ENCODE data around the gene SDHB.

DNA sequence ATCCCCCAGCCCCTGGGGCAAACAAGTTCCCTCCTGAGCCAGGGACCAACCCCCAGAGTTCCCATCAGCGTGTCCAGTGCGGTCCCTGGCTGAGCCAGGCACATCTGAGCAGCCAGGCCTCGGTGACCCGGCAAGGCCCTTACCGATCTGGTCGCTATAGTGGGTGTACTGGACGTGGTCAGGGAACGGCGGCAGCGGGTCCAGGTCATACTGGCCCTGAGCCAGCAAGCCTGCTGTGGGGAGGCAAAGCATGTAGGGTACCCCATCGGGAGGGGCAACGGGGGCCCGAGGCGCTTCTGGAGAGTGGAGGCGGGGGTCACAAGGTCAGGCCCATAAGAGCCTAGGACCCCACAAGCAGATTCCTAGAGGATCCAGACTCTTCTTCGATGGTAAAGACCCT lies 76.9 kb downstream of the SDHB start:
- TF ChIP-seq, protein P1, sequence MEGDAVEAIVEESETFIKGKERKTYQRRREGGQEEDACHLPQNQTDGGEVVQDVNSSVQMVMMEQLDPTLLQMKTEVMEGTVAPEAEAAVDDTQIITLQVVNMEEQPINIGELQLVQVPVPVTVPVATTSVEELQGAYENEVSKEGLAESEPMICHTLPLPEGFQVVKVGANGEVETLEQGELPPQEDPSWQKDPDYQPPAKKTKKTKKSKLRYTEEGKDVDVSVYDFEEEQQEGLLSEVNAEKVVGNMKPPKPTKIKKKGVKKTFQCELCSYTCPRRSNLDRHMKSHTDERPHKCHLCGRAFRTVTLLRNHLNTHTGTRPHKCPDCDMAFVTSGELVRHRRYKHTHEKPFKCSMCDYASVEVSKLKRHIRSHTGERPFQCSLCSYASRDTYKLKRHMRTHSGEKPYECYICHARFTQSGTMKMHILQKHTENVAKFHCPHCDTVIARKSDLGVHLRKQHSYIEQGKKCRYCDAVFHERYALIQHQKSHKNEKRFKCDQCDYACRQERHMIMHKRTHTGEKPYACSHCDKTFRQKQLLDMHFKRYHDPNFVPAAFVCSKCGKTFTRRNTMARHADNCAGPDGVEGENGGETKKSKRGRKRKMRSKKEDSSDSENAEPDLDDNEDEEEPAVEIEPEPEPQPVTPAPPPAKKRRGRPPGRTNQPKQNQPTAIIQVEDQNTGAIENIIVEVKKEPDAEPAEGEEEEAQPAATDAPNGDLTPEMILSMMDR (IDR thresholded peaks at IDR 0.05), result no peak
- no peak for TF ChIP-seq EZH2 (IDR thresholded peaks at IDR 0.05)
